Lower leg skin (tissue), 3 donors: ENCODE results near the gene WDR11.

Experiments
- POLR2A ChIP-seq, 2 donors: fragments of 450-650 bp; IDR thresholded peaks; one replicate each; pipeline ENCODE4 v1.6.1; 2016 to 2017; ENCODE audit warnings: antibody characterized with exemption in 2 of 2, mild to moderate bottlenecking in 1 of 2, moderate library complexity in 1 of 2
- TF ChIP-seq, protein P1 (sequence below), 3 donors: fragments of 450-650 bp; IDR thresholded peaks; one replicate each; pipeline ENCODE4 v1.5.1; 2016; ENCODE audit warnings: antibody characterized with exemption in 3 of 3, mild to moderate bottlenecking in 3 of 3, moderate library complexity in 2 of 3

DNA sequence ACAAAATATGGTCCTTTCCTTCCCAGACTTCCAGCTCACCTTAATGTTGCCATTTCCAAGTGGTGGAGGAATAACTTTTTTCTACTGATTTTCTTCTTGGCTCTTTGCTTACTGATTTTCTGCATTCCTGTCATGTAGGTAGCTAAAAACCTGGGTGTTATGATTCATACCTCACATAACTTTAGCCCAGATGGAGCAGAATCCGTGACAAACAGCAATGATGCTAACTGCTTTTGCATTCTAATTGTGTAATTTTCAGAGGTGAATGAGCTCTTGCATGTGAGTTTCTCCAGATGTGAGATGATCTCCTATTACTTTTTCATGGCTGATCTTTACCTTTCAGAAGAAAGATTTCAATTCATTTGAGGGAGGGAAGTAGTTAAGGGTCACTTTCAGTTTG lies 43.4 kb downstream of the WDR11 start:
- TF ChIP-seq, protein P1, sequence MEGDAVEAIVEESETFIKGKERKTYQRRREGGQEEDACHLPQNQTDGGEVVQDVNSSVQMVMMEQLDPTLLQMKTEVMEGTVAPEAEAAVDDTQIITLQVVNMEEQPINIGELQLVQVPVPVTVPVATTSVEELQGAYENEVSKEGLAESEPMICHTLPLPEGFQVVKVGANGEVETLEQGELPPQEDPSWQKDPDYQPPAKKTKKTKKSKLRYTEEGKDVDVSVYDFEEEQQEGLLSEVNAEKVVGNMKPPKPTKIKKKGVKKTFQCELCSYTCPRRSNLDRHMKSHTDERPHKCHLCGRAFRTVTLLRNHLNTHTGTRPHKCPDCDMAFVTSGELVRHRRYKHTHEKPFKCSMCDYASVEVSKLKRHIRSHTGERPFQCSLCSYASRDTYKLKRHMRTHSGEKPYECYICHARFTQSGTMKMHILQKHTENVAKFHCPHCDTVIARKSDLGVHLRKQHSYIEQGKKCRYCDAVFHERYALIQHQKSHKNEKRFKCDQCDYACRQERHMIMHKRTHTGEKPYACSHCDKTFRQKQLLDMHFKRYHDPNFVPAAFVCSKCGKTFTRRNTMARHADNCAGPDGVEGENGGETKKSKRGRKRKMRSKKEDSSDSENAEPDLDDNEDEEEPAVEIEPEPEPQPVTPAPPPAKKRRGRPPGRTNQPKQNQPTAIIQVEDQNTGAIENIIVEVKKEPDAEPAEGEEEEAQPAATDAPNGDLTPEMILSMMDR (IDR thresholded peaks at IDR 0.05), result no peak
- TF ChIP-seq POLR2A (IDR thresholded peaks at IDR 0.05), result no peak
